Activated CD8-positive, alpha-beta memory T cell treated with anti-CD3 and anti-CD28 coated beads, Interleukin-2, amount 50 U/mL, for 24 hours (primary cell): Measurements from ENCODE around the gene NOSIP.

Experiments
- DNase-seq: peaks from one replicate; pipeline ENCODE4 v3.0.0-alpha.2; 2020; ENCODE audit errors: extremely low read depth

NOSIP gene

GRCh38 chr19:49507803-49508494 is 72.4 kb downstream of the NOSIP start:
- DNase-seq, result no peak

GRCh38 chr19:49506575-49507105 is 73.7 kb downstream of the NOSIP start:
- DNase-seq, result no peak
